Central memory CD4-positive, alpha-beta T cell (primary cell): ENCODE results near the gene RBM19.

Experiments used
- DNase-seq: peaks from one replicate; pipeline ENCODE4 v3.0.0; 2022

RBM19 gene

GRCh38 chr12:113988976-113989375 is 22.9 kb upstream of the RBM19 start:
- DNase-seq, result no peak

GRCh38 chr12:113988064-113988451 is 21.9 kb upstream of the RBM19 start:
- no peak for DNase-seq

DNA sequence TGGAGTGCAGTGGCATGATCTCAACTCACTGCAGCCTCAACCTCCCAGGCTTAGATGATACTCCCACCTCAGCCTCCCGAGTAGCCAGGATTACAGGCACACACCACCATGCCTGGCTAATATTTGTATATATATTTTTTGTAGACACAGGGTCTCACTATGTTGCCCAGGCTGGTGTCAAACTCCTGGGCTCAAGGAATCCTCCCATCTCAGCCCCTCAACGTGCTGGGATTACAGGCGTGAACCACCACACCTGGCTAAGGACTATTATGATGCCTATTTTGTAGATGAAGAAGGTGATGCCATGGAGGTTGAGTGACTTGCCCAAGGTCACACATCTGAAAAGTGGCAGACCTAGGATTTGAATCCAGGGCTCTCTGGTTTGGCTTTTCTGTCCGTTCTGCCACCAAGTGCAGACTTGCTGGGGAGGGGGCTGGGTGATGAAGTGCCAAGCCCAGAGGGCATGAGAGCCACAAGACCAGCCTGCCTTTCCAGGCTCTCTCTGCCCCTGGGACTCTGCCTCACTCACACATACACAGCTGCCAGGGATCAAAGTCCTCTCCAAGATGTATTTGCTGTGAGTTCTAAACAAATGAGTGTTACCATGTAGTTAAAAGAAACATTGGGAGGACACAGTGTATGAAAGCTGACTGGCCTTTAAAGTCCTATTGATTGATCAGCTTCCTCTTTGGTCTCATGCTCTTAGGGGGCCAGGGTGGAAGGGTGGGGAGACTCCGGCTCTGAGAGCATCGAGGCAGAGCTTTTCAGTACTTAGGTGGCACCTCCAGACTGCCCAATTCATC is 21.3 kb upstream of the RBM19 start:
- DNase-seq, result no peak

- DNase-seq, result no peak
Measured at GRCh38 chr12:113984464-113984863, 18.3 kb upstream of the RBM19 start.

GRCh38 chr12:113983777-113984448 is 17.8 kb upstream of the RBM19 start:
- DNase-seq, result no peak

GRCh38 chr12:113983265-113983664 is 17.1 kb upstream of the RBM19 start:
- no peak for DNase-seq

DNA sequence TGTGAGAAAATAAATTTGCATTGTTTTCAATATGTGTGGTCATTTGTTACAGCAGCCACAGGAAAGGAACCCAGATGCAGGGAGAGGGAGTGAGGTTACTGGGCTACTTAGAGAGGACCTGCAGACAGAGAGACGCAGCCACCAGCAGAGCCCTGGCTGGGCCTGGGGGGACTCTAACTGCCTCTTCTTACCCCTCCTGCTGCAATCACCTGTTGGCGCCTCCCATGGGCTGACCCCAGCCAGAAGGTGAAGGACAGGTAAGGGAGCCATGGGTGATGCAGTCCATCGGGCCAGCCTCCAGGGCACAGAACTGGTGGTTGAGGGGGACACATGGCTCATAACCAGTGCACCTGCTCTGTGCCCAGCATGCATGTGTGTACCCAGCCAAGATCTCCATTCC is 15.8 kb upstream of the RBM19 start:
- DNase-seq, result no peak

DNA sequence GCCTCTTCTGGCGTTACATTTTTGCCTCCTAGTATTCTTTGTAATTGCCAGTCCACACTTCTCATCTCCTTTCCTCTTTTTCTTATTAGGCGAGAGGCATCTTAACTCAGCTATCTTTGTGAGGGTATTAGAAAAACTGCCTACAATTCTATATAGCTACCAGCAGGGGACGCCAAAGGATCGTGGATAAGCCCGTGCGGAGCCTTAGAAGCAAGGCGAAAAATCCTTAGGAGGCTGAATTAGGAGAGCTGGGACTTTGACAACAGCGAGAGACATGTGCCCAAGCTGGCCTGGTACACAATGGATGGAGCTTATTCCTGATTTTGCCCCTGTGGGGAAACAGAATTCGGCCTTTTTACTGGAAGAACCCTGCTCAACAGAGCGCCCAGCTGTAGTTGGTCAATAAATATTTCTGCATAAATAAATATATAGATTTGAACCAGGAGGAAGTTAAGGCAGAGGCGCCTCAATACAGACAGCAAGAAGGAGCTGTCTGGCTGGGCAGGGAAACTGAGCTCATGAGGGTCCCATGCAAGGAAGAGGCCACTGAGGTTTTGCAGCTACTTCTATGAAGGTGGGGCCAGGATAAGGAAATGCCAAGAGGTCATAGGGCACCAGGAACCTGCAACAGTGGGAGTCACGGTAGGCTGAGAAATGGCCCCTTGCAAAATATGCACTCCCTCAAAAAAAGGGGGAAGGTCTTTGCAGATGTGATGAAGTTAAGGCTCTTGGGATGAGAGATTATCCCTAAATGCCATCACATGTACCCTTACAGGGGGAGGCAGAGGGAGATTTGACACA is 14.6 kb upstream of the RBM19 start:
- DNase-seq, result no peak

- DNase-seq, result no peak
Measured at GRCh38 chr12:113980054-113980453, 13.9 kb upstream of the RBM19 start.

- DNase-seq, result no peak
Measured at GRCh38 chr12:113978080-113978479, 12.0 kb upstream of the RBM19 start.

DNA sequence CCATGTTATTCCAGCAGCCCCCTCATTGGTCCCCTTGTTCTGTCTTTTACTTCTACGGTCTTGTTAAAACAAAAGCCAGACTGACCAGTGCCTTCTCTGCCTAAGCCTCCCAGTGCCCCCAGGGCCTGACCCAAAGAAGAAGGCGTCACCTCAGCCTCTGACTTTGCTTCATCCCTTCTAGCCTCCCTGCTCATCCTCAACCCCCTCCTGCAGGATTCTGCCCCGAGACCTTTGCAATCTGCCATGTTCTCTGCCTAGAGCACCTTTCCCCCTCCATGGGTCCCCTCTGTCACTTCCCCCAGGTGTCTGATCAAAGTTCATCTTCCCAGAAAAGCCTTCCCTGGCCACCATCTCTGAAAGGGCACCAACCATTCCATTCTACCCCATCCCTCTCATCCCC is 7.9 kb upstream of the RBM19 start:
- DNase-seq, result no peak

DNA sequence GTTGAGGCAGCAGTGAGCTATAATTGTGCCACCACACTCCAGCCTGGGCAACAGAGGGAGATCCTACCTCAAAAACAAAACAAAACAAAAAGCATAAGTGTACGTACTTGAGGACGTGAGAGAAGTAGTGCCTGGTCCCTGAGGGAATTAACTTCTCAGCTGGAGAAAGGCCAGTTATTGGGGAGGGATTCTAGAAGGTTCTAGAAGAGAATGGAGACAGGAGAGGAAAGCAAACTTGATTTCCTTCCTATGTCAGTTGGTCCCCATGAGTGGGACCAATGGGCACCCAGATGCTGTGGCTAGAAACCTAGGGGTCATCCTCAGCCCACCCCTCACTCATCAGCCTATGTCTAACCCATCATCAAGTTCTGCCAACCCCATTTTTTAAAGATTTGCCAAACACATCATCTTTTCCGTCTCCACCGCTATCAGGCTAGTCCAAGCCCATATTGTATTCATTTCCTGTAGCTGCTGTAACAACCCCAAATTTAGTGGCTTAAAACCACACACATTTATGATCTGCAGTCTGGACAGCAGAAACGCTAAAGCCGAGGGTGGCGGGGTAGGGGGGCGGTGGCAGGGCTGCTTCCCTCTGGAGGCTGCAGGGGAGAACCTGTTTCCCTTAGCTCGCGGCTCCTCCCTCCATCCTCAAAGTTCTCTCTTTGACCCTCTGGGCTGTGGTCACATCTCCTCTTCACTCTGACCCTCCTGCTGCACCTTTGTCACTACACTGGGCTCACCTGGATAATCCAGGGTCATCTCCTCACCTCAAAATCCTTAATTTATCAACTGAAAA is 7.2 kb upstream of the RBM19 start:
- DNase-seq, result no peak

- DNase-seq, result no peak
Measured at GRCh38 chr12:113971392-113971791, 5.3 kb upstream of the RBM19 start.

DNA sequence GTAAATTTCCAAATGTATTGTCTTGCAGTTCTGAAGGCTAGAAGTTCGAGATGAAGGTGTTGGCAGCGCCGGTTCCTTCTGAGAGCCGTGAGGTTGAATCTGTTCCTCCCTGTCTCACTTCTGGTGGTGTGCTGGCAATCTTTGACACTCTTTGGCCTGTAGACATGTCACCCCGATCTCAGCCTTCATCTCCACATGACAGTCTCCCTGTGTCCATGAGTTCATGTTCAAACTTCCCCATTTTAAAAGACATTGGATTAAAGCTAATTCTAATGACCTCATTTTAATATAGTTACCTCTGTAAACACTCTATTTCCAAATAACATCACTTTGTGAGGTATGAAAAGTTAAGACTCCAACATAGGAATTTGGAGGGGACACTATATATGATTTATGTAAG is 4.1 kb upstream of the RBM19 start:
- DNase-seq, result no peak

- no peak for DNase-seq
Measured at GRCh38 chr12:113967368-113967767, 1.2 kb upstream of the RBM19 start.

- no peak for DNase-seq
Measured at GRCh38 chr12:113962733-113963132, 3.4 kb downstream of the RBM19 start.

DNA sequence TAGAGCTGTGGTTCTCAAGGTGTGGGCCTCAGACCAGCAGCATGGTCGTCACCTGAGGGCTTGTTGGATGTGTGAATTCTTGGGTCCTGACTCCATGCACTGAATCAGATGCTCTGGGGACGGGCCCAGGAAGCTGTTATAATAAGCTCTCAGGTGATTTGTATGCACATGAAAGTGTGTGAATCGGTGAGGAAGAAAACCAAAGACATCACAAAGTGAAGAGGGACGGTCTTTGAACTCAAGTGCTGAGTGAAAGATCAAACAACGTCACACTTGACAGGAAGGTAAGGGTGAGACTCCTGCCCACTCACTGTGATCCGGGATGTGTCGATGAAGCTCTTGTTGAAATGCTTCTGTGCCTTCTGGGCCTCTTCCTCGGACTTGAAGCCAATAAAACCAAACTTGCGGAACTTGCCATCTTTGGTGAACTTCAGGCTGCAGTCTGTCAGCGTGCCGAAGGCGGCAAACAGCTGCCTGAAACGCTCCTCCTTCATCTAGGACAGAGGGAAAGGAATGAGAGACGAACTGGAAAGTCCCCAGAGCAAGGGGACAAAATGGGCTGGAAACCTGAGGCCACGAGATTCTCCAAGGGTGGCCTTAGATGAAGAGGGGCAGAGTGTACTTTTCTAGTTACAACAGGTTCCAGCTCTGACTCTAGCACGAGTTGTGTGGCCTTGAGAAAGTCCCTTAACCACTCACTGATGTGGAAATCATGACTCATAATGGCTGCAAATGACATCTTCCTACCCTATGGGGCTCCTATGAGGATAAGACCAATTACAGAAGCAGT is 4.0 kb downstream of the RBM19 start:
- DNase-seq, result no peak

GRCh38 chr12:113960030-113960429 is 6.1 kb downstream of the RBM19 start:
- no peak for DNase-seq

DNA sequence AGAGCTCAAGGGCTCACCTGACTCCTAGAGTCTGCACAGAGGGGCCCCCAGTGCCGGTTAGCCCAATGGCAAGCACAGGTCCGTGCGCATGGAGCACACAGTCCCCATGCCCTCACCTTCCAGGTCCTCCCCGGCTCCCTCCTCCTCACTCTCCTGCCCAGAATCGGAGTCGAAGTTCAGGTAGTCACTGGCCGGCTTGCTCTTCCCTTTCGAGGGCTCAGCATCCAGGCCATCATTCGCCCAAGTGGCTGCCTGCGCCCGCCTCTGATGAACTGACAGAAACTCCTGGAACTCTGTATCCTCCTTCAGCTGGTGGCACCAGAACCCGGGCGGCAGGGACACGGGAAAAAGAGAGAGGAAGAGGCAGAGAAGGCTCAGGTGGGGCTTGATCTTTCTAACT is 7.0 kb downstream of the RBM19 start:
- DNase-seq, result no peak

DNA sequence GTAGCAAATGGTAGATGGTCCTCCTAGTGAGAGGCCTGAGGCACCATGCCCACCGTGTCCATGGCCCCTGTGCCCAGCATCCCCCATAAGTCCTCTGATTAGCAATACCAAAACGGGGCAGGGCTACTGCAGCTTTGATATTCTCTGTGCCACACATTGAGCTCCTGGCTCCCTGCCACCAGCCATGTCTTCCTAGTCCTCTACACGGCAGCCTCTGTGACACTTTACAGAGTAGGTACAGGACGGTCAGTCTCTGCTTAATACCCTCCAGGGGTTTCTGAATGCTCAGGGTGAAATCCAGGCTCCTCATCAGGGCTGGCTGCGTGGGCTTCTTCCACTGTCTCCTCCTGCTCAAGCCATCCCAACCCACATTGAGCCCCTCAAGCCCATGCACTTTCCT is 8.0 kb downstream of the RBM19 start:
- no peak for DNase-seq

DNA sequence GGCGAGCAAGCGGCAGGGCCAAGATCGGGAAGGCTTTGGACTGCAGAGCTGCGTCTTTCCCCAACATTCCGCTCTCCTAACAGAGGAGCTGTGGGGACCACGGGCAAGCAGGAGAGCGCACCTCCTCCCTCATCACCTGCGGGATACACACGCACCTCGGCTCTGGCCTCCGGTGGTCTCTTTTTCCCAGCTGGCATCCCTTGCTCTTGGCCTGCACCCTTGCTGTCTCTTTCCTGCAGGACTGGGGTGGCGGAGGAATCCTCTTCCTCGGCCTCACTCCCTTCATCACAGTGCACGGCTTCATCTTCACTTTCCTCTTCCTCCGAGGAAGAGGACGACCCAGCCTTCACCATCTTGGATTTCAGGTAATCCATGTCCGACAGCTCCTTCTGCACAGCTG is 8.5 kb downstream of the RBM19 start:
- DNase-seq, result no peak
